Ishikawa (cell line): ENCODE measurements around the gene TRPV3.

Experiments
- CEBPB ChIP-seq: IDR thresholded peaks from 2 replicates; pipeline ENCODE4 v1.6.1; 2012
- CREB1 ChIP-seq: IDR thresholded peaks from 2 replicates; pipeline ENCODE4 v1.6.1; 2012; ENCODE audit warnings: low read depth
- EGR1 ChIP-seq: IDR thresholded peaks from 2 replicates; pipeline ENCODE4 v1.6.1; 2012
- EP300 ChIP-seq: IDR thresholded peaks from 2 replicates; pipeline ENCODE4 v1.6.1; 2012; ENCODE audit warnings: borderline replicate concordance
- FOXM1 ChIP-seq: IDR thresholded peaks from 2 replicates; pipeline ENCODE4 v1.6.1; 2012; ENCODE audit warnings: low read depth, borderline replicate concordance
- NFIC ChIP-seq: IDR thresholded peaks from 2 replicates; pipeline ENCODE4 v1.6.1; 2012
- RAD21 ChIP-seq: IDR thresholded peaks from 2 replicates; pipeline ENCODE4 v1.6.1; 2012; ENCODE audit warnings: low read depth
- TAF1 ChIP-seq: IDR thresholded peaks from 2 replicates; pipeline ENCODE4 v1.6.1; 2012; ENCODE audit warnings: low read depth, mild to moderate bottlenecking
- TCF12 ChIP-seq: IDR thresholded peaks from 2 replicates; pipeline ENCODE4 v1.6.1; 2012; ENCODE audit warnings: low read depth
- TEAD4 ChIP-seq: IDR thresholded peaks from 2 replicates; pipeline ENCODE4 v1.6.1; 2012
- YY1 ChIP-seq: IDR thresholded peaks from 2 replicates; pipeline ENCODE4 v1.6.1; 2012; ENCODE audit warnings: low read depth
- ZBTB7A ChIP-seq: IDR thresholded peaks from 2 replicates; pipeline ENCODE4 v1.6.1; 2012; ENCODE audit warnings: low read depth
- TF ChIP-seq, protein P1 (sequence below): IDR thresholded peaks from 2 replicates; pipeline ENCODE4 v1.6.1; 2012
- TF ChIP-seq, protein P2 (sequence below): IDR thresholded peaks from 2 replicates; pipeline ENCODE4 v1.6.1; 2012
- TF ChIP-seq, protein P3 (sequence below): IDR thresholded peaks from 2 replicates; pipeline ENCODE4 v1.6.1; 2012; ENCODE audit warnings: low read depth, mild to moderate bottlenecking

Gene TRPV3

DNA sequence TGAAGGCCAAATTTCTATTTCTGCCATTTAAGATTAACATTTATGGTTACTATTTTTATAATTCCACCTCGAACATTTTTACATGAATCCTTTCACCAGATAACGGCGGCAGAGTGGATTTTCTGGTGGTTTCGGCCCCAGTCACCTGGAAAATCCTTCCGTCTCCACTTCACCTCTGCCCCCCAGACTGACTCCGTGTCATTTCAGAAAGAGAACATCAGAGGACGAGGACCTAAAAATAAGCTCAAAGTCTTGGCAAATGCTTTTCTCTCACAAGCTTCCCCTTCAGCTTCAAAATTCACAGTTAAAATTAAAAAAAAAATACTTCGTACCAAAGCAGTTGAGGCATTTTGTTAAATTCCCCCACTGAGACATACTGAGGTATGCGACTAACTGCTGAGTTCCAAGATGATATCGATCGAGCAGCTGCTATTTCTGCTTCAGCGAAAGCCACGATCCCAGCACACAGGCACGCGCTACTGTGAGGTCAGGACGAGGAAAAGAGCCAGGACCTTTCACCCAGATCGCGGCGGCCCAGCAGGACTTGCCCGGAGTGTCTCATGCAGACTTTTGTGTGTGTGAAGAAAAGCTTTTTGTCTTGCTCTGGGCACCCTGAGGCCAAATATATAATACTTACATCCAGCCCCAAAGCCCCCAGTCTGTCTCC lies 45.0 kb downstream of the TRPV3 start:
- TF ChIP-seq NFIC (no peak), CEBPB (no peak), YY1 (no peak), TCF12 (no peak), CREB1 (no peak), TEAD4 (no peak), ZBTB7A (no peak), FOXM1 (no peak), RAD21 (no peak), EP300 (no peak), TAF1 (no peak)
- TF ChIP-seq, protein P1, sequence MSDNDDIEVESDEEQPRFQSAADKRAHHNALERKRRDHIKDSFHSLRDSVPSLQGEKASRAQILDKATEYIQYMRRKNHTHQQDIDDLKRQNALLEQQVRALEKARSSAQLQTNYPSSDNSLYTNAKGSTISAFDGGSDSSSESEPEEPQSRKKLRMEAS = no peak
- TF ChIP-seq, protein P2, sequence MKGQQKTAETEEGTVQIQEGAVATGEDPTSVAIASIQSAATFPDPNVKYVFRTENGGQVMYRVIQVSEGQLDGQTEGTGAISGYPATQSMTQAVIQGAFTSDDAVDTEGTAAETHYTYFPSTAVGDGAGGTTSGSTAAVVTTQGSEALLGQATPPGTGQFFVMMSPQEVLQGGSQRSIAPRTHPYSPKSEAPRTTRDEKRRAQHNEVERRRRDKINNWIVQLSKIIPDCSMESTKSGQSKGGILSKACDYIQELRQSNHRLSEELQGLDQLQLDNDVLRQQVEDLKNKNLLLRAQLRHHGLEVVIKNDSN = no peak

DNA sequence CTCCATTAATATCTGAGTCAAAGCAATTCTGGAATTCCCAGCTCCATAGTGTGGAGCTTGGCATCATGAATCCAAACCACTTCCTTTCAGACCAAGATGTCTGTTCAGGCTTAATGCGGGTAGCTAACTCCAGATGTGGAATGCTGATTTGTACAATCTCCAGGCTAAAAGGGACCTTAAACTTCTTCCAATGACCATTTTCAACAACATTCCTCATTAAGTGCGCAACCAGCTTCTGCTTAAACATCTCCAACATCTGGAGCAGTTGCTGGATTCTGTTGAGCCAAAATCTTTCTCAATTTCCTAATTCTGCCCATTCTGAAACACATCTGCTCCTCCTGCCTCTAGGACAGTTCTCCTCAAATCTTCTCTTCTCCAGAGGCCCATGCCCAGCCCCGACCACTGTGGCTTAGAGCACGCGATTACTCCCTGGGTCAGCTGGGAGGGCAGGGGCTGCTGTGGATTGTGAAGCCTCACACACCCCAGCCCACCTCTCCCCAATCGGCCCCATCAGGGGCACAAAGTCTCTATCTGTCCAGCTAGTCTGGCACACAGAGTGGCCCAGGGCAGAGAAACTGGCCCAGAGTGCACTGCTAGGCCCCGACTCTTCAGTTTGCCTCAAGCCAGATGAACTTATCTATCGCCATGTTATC lies 45.6 kb downstream of the TRPV3 start:
- no peak for TF ChIP-seq TAF1
- no peak for TF ChIP-seq EGR1
- no peak for TF ChIP-seq CREB1
- no peak for TF ChIP-seq CEBPB
- no peak for TF ChIP-seq YY1
- no peak for TF ChIP-seq TCF12
- TF ChIP-seq, protein P3, sequence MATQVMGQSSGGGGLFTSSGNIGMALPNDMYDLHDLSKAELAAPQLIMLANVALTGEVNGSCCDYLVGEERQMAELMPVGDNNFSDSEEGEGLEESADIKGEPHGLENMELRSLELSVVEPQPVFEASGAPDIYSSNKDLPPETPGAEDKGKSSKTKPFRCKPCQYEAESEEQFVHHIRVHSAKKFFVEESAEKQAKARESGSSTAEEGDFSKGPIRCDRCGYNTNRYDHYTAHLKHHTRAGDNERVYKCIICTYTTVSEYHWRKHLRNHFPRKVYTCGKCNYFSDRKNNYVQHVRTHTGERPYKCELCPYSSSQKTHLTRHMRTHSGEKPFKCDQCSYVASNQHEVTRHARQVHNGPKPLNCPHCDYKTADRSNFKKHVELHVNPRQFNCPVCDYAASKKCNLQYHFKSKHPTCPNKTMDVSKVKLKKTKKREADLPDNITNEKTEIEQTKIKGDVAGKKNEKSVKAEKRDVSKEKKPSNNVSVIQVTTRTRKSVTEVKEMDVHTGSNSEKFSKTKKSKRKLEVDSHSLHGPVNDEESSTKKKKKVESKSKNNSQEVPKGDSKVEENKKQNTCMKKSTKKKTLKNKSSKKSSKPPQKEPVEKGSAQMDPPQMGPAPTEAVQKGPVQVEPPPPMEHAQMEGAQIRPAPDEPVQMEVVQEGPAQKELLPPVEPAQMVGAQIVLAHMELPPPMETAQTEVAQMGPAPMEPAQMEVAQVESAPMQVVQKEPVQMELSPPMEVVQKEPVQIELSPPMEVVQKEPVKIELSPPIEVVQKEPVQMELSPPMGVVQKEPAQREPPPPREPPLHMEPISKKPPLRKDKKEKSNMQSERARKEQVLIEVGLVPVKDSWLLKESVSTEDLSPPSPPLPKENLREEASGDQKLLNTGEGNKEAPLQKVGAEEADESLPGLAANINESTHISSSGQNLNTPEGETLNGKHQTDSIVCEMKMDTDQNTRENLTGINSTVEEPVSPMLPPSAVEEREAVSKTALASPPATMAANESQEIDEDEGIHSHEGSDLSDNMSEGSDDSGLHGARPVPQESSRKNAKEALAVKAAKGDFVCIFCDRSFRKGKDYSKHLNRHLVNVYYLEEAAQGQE = no peak
- TF ChIP-seq, protein P2 = no peak
- TF ChIP-seq NFIC = no peak
- TF ChIP-seq TEAD4 = no peak
- TF ChIP-seq ZBTB7A = no peak
- TF ChIP-seq EP300 = no peak
- TF ChIP-seq, protein P1 = no peak
- no peak for TF ChIP-seq RAD21
- no peak for TF ChIP-seq FOXM1

DNA sequence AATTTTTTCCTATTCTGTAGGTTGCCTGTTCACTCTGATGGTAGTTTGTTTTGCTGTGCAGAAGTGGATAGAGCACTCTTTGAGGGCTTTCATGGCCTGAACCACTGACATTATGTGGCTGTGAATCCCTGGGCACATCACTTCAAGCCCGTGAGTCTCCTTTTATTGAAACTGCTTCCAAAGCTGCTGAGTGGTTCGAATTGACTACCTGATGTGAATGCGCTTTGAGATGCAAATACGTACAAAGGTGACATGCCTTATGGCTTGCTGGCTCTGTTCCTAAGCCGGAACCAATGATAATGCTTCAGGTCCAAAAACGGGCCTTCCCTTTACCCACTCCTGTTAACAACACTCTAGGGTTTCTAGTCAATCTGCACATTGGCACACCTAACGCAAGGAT lies 47.5 kb downstream of the TRPV3 start:
- no peak for TF ChIP-seq EP300
- no peak for TF ChIP-seq CREB1
- no peak for TF ChIP-seq TAF1
- no peak for TF ChIP-seq TCF12
- TF ChIP-seq, protein P2 = no peak
- no peak for TF ChIP-seq FOXM1
- TF ChIP-seq NFIC = no peak
- no peak for TF ChIP-seq YY1
- TF ChIP-seq, protein P3 = no peak
- TF ChIP-seq ZBTB7A = no peak

DNA sequence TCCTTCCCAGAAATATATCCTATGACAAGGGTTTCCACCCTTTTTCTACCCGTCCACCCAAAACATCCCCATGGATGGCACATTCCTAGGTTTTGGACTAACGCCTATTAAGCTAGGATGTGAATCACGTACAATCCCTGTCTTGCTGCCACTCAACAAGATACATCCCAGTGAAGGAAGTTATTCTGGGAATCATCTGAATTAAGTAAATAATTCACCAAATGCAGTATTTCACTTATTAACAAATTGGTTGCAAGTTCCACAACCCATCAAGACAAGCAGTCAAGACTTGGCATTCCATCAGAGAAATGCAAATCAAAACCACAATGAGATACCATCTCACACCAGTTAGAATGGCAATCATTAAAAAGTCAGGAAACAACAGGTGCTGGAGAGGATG lies 49.7 kb downstream of the TRPV3 start:
- TF ChIP-seq, protein P2 = no peak
- TF ChIP-seq NFIC (no peak), RAD21 (no peak), TCF12 (no peak)
- TF ChIP-seq, protein P1 = no peak

DNA sequence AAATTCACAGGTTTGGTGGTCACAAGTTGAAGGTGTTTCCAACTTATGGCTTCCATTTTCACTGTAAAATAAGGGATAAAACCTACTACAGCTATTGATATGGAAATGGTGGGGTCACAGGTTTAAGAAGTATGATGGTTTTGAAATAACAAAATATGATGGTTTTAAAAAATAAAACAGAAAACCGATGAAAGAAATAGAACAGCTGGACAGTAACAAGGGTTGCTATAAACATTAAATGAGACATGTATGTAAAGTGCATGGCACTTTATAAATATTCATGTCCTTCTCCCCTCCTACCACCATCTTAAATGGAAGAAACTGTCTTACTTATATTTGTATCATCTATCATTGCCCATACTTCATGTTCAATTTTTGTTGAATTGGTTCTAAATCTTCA lies 50.5 kb downstream of the TRPV3 start:
- no peak for TF ChIP-seq TCF12
- no peak for TF ChIP-seq ZBTB7A
- TF ChIP-seq, protein P3 = no peak
- TF ChIP-seq EP300 = no peak
- TF ChIP-seq CEBPB = no peak
- no peak for TF ChIP-seq TAF1
- TF ChIP-seq, protein P2 = no peak
- TF ChIP-seq FOXM1 = no peak
- TF ChIP-seq EGR1 = no peak
- TF ChIP-seq NFIC = no peak
- TF ChIP-seq YY1 = no peak
- no peak for TF ChIP-seq RAD21
